Measurements from ENCODE around the gene SCGB3A1. TPM values are rescaled to one million over a fixed set of nuclear protein-coding genes. Genes with fewer than 3 reads are reported as not detected.

The SCGB3A1 gene
- total and polyA plus RNA-seq, 2 donors (not counting 1 experiment from before 2014, with no cell fraction given), result not detected

- Histone ChIP-seq H3K79me2 (ENCODE audit: control insufficient read depth, insufficient read depth, low read length) (no peaks in the 10 kb centered on the region), H3K36me3 (replicated peaks in 1 of 2; ENCODE audit: control extremely low read depth in 1 of 2, control insufficient read depth in 1 of 2, extremely low read depth in 1 of 2, insufficient read depth in 2 of 2, low read length in 1 of 2) (no peaks in the 10 kb centered on the region), H3K27ac (ENCODE audit: low read length in 2 of 2) (no peak overlapping the region), H3K9ac (ENCODE audit: low read length) (no peak overlapping the region), H3K4me1 (ENCODE audit: control insufficient read depth in 2 of 2, insufficient read depth in 2 of 2, low read length in 2 of 2) (no peaks in the 10 kb centered on the region), H3K4me2 (replicated peaks; ENCODE audit: low read depth, low read length, poor library complexity, severe bottlenecking) (no peak overlapping the region), H3K9me3 (ENCODE audit: control extremely low read depth in 1 of 3, control insufficient read depth in 2 of 3, insufficient read depth in 1 of 3, low read length in 2 of 3) (peaks cover 0 to 8% (median 0%) of the 10 kb centered on the region in 3 donors), H4K20me1 (ENCODE audit: control insufficient read depth, insufficient read depth, low read length, poor library complexity, severe bottlenecking) (no peaks in the 10 kb centered on the region), H3K27me3 (replicated peaks in 1 of 4; ENCODE audit: control extremely low read depth in 1 of 4, control insufficient read depth in 3 of 4, insufficient read depth in 4 of 4, low read length in 3 of 4) (peaks cover 0 to 13% (median 2%) of the 10 kb centered on the region in 4 experiments), H2AFZ (ENCODE audit: insufficient read depth, low read depth, low read length, poor library complexity, severe bottlenecking) (no peak overlapping the region), H3K4me3 (ENCODE audit: control extremely low read depth in 1 of 5, extremely low read depth in 1 of 5, insufficient read depth in 1 of 5, low read depth in 2 of 5, low read length in 4 of 5) (no peak overlapping the region)
- H3K27me3 Mint-ChIP-seq, result peaks cover 12% of the 10 kb centered on the region
- no peak for DNase-seq
- H3K4me1 Mint-ChIP-seq, result peaks cover 3% of the 10 kb centered on the region
- intact Hi-C loops (cut with micrococcal nuclease), result no loop called here
- ChIA-PET POLR2A (no interaction called here), CTCF (no interaction called here)
- TF ChIP-seq EZH2 (IDR thresholded peaks at IDR 0.05; ENCODE audit: borderline replicate concordance, insufficient read depth, low read depth, low read length, poor library complexity, severe bottlenecking) (no peak), CTCF (IDR thresholded peaks at IDR 0.05) (no peak)
- no peaks in the 10 kb centered on the region for H3K9me3 Mint-ChIP-seq (ENCODE audit: insufficient read depth)
- no peak overlapping the region for H3K27ac Mint-ChIP-seq
- ATAC-seq (ENCODE audit: low read depth), result no peak
- H3K4me3 Mint-ChIP-seq, result no peak overlapping the region
- WGBS (ENCODE audit: insufficient coverage), result 96% methylated on average over 9 of the region's 10 CpGs
These were observed 4.4 kb downstream of the SCGB3A1 start for GRCh38 chr5:180586870-180587269.

GRCh38 chr5:180586204-180586603 is 5.1 kb downstream of the SCGB3A1 start:
- no peak overlapping the region for H3K27ac ChIP-seq (ENCODE audit: low read length in 2 of 2)
- Mint-ChIP-seq H3K4me1 (peaks cover 3% of the 10 kb centered on the region), H3K4me3 (no peak overlapping the region), H3K27ac (no peak overlapping the region), H3K9me3 (ENCODE audit: insufficient read depth) (no peaks in the 10 kb centered on the region), H3K27me3 (peaks cover 12% of the 10 kb centered on the region)
- no peaks in the 10 kb centered on the region for H3K36me3 ChIP-seq (replicated peaks in 1 of 2; ENCODE audit: control extremely low read depth in 1 of 2, control insufficient read depth in 1 of 2, extremely low read depth in 1 of 2, insufficient read depth in 2 of 2, low read length in 1 of 2)
- DNase-seq (no peak), ATAC-seq (ENCODE audit: low read depth) (no peak)
- no peaks in the 10 kb centered on the region for H3K4me1 ChIP-seq (ENCODE audit: control insufficient read depth in 2 of 2, insufficient read depth in 2 of 2, low read length in 2 of 2)
- H3K79me2 ChIP-seq (ENCODE audit: control insufficient read depth, insufficient read depth, low read length), result no peaks in the 10 kb centered on the region
- WGBS (ENCODE audit: insufficient coverage), result 83% methylated on average over 1 of the region's 3 CpGs
- ChIA-PET POLR2A (no interaction called here), CTCF (no interaction called here)
- intact Hi-C loops (cut with micrococcal nuclease), result no loop called here
- peaks cover 0 to 13% (median 2%) of the 10 kb centered on the region in 4 experiments for H3K27me3 ChIP-seq (replicated peaks in 1 of 4; ENCODE audit: control extremely low read depth in 1 of 4, control insufficient read depth in 3 of 4, insufficient read depth in 4 of 4, low read length in 3 of 4)
- H2AFZ ChIP-seq (ENCODE audit: insufficient read depth, low read depth, low read length, poor library complexity, severe bottlenecking), result no peak overlapping the region
- H3K9ac ChIP-seq (ENCODE audit: low read length), result no peak overlapping the region
- peaks cover 0 to 8% (median 0%) of the 10 kb centered on the region in 3 donors for H3K9me3 ChIP-seq (ENCODE audit: control extremely low read depth in 1 of 3, control insufficient read depth in 2 of 3, insufficient read depth in 1 of 3, low read length in 2 of 3)
- no peak overlapping the region for H3K4me3 ChIP-seq (ENCODE audit: control extremely low read depth in 1 of 5, extremely low read depth in 1 of 5, insufficient read depth in 1 of 5, low read depth in 2 of 5, low read length in 4 of 5)
- H4K20me1 ChIP-seq (ENCODE audit: control insufficient read depth, insufficient read depth, low read length, poor library complexity, severe bottlenecking), result no peaks in the 10 kb centered on the region
- no peak overlapping the region for H3K4me2 ChIP-seq (replicated peaks; ENCODE audit: low read depth, low read length, poor library complexity, severe bottlenecking)
- TF ChIP-seq EZH2 (IDR thresholded peaks at IDR 0.05; ENCODE audit: borderline replicate concordance, insufficient read depth, low read depth, low read length, poor library complexity, severe bottlenecking), result no peak
- no peak for TF ChIP-seq CTCF (IDR thresholded peaks at IDR 0.05)

All from B cell (primary cell).